GM21447 (cell line): ENCODE results near the gene ZAP70.

ENCODE experiments used
- ATAC-seq: cut with Tn5 transposase; IDR thresholded peaks from one replicate; pipeline ENCODE4 v1.9.1; 2021; ENCODE audit not compliant: unreplicated experiment

Gene ZAP70

GRCh38 chr2:97732436-97733340 lies 19.3 kb downstream of the ZAP70 start:
- no peak for ATAC-seq

DNA sequence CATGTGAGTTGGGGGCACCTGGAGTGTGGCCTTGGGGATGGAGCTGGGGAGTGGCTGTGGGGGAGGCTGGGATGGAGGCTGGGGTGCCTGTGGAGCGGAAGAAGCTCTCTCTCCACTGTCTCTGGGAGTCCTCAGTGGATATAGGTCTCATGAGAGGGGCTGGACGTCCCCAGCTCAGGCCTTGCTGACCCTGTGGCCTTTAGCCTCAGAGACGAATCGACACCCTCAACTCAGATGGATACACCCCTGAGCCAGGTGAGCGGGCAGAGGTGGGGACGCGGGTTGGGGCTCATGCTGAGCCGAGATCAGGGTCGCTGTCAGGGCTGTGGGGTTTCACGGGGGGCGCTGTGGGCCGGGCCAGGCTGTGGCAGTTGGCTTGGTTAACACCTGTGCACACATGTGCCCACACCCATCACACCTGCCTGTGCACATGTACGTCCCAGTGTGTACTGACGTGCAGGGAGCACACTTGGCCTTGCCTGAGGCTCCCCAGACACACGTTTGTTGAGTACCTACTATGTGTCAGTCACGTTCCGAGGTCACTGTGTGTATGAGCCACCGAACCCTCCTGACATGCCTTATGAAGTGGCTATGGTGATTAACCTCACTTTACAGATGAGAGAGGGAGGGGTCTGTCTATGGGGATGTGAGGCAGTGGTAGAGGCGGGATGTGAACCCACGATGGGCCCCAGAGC lies 20.1 kb downstream of the ZAP70 start:
- ATAC-seq: no peak

DNA sequence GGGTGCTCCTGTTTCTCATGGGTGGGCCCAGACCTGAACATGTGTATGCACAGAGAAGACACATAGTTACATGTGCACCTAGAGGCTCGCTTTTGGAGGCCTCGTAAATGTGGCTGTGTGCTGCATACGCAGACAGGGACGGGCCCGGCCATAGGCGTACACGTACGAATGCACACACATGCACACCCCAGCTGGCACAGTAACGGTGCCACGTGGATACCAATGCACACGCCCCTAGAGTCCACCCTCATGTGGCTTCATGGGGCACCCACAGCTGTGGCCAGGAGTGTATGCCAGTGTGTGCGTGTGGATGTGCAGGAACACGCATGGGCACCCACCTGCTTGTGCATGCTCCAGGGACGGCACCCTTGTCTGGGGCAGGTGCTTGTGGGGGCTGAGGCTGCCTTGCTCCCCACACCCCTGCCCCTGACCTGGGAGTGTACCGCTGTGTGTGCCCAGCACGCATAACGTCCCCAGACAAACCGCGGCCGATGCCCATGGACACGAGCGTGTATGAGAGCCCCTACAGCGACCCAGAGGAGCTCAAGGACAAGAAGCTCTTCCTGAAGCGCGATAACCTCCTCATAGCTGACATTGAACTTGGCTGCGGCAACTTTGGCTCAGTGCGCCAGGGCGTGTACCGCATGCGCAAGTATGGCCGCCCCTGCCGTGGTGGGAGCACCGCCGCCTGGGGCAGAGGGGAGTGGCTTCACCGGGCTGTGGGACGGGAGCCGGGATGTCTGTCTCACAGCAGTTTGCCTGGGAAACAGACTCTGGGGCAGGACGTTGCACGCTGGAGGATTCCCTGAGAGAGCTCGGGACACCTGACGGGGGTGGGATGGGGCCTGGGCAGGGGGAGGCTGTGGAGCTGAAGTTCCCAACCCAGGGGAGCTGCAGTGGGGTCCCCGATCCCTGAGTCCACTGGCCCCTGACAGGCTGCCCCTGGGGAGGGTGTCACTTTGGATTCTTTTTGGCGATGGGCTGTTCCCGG lies 21.0 kb downstream of the ZAP70 start:
- ATAC-seq: no peak

DNA sequence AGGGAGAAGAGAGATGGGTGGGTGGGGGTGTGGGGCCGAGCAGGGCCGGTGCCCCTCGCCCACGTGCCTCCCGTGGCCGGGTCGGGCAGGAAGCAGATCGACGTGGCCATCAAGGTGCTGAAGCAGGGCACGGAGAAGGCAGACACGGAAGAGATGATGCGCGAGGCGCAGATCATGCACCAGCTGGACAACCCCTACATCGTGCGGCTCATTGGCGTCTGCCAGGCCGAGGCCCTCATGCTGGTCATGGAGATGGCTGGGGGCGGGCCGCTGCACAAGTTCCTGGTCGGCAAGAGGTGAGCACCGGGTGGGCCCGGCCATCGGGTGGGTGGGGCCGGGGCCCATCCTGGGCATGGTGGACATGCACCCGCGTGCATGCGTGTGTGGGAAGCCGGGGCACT lies 21.8 kb downstream of the ZAP70 start:
- ATAC-seq: no peak

DNA sequence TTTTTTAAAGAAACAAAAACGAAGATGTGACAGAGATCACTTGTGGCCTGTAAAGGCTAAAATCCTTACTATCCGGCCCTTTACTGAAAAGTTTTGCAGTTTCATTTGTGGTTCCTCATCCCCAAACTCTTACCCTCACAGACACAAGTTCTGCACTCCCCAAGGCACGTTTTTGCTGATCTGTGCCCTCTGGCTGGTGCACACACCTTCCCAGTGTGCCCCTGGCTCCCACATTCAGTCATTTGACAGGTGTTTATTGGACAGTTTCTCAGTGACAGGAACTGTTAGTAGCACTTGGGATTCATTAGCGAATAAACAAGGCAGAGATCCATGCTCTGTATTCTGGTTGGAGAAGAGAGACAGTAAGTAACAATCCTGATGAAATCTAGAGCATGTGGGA lies 22.8 kb downstream of the ZAP70 start:
- no peak for ATAC-seq

GRCh38 chr2:97736608-97737330 lies 23.4 kb downstream of the ZAP70 start:
- ATAC-seq: no peak

GRCh38 chr2:97737421-97738178 lies 24.2 kb downstream of the ZAP70 start:
- ATAC-seq: no peak

GRCh38 chr2:97738179-97739019 lies 25.0 kb downstream of the ZAP70 start:
- no peak for ATAC-seq

DNA sequence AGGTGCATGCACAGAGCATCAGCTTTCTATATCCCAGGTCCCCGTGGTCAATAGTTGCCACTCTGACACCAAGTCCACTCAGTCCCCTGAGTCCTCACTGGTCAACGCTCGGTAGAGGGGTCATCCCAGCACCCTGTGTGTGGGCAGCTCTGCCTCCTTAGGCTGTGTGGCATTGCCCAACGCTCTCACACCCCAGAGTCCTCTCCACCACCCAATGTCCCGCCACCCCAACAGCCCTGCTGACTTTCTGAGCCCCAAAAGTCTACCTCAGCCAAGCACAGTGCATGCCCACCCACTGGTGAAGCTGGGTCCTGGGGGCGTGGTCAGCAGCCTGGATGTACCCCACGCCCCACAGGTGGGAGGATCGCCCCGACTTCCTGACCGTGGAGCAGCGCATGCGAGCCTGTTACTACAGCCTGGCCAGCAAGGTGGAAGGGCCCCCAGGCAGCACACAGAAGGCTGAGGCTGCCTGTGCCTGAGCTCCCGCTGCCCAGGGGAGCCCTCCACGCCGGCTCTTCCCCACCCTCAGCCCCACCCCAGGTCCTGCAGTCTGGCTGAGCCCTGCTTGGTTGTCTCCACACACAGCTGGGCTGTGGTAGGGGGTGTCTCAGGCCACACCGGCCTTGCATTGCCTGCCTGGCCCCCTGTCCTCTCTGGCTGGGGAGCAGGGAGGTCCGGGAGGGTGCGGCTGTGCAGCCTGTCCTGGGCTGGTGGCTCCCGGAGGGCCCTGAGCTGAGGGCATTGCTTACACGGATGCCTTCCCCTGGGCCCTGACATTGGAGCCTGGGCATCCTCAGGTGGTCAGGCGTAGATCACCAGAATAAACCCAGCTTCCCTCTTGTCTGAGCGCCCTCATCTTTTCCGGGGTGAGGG lies 25.9 kb downstream of the ZAP70 start:
- no peak for ATAC-seq

DNA sequence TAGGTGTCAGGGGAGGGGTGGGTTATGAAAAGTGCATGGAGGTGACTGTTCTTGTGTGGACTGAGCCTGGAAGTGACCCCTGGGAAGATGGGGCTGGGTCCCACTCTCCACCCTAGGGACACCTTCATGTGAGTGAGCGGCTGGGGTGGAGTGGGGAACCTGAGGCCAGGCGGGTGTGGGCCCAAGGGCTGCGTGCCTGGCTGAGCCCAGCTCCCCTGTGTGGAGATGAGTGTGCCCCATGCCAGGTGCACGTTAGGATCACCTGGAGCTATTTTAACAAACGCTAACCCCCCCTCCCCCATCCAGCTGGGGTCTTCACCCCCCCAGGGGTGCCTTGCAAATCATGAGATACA lies 26.5 kb downstream of the ZAP70 start:
- no peak for ATAC-seq

DNA sequence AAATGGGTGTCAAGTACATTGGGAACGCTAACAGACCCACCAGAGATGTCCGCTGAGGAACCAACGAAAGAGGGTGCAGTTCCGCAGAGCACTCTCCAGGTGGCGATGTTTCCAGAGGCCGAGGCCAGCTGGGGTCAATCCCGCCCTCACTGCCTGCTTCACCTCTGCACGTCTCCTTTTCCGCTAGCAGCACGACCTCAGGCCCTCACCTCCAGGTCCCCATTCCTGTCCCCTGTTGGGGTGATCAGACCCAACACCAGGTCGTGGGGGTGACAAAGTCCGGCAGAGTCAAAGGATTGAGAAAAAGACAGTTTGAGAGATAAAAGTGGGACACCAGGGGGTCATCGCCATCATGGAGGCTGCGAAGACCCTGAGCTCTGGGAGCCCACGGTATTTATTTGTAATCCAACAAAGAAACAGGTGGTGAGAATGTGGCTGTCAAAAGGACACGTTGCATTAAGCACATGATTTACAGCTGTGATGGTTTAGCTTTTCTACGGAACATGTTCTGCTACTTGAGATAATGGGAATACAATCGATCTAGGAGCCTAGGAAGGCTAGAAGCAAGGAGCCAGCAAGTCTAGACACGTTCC lies 27.3 kb downstream of the ZAP70 start:
- ATAC-seq: no peak

- no peak for ATAC-seq
These were observed 27.9 kb downstream of the ZAP70 start for GRCh38 chr2:97741251-97741650.

- ATAC-seq: no peak
These were observed 28.3 kb downstream of the ZAP70 start for GRCh38 chr2:97741686-97742085.

DNA sequence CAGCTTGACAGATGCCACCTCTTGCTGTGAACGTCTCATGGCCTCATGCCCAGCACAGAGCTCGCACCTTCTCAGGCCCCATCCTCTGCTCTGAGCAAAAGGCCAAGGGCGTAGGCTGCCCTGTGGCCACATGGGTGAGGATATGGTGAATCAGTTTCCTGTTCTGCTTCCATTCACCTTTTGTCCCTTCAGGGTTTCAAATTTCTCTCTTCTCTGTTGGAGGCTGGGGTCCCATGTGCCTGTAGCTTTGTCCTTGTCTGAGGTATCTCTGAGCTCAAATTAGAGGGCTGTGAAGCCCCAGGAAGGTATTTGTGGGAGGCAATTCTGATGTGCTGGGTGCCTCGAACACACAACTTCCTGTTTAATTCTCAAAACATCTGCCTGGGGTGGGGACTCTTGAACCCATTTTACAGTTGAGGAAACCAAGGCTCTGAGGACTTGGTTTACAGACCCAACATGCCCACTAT lies 29.0 kb downstream of the ZAP70 start:
- no peak for ATAC-seq

DNA sequence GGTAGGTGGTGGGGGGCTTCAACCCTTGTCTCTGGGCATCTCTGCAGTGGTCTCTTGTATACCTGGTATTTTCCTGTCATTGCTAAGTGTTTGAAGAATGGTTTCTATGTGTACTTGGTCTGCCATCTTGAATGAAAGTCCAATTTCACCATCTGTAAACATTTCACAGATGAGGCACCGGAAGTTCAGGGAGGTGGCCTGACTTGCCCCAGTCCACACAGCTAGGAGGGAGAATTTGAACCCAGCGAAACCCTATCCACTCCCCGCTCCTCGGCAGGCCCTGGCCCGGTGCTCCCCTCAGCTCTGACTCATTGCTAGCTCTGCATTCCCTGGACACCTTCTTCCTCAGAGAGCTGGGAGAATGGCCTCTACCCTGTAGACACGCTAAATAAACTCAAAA lies 30.5 kb downstream of the ZAP70 start:
- no peak for ATAC-seq

DNA sequence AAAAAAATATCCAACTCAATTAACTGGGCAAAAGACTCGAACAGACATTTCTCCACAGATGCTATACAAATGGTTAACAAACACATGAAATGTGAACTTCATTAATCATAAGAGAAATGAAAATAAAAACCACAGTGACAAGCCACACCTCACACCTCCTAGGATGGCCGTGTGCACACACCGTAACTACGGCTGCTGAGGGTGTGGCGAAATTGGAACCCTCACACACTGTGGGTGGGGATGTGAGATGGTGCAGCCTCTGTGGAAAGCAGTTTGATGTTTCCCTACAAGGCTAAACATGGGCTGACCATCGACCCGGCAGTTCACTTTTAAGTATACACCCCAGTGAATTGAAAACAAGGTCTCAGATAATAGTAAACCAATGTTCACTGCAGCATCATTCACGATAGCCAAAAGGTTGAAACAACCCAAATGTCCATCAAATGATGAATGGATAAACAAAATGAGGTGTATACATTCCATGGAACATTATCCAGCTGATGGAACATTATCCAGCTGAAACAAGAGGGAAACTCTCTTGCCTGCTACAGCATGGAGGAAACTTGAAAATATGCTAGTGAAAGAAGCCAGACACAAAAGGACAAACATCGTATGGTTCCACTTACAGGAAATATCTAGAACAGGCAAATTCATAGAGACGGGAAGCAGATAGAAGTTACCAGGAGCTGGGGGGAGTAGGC lies 32.2 kb downstream of the ZAP70 start:
- no peak for ATAC-seq

DNA sequence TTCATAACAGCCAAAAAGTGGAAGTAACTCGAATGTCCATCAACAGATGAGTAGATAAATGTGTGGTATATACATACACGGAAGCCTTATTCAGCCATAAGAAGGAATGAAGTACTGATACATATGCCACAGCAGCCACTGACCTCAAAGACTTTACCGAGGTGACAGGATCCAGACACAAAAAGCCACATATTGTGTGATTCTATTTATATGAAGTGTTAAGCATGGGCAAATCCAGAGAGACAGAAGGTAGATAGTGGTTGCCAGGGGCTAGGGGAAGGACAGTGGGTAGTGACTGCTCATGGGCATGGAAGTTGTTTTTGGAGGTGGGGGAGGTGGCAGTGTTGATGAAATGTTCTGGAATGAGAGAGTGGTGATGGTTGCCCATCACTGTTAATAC lies 33.9 kb downstream of the ZAP70 start:
- ATAC-seq: no peak
